Measurements from ENCODE around the gene ALX4.

Gene ALX4

GRCh38 chr11:44335052-44335760 is 25.3 kb upstream of the ALX4 start:
- DNase-seq, result no peak

DNA sequence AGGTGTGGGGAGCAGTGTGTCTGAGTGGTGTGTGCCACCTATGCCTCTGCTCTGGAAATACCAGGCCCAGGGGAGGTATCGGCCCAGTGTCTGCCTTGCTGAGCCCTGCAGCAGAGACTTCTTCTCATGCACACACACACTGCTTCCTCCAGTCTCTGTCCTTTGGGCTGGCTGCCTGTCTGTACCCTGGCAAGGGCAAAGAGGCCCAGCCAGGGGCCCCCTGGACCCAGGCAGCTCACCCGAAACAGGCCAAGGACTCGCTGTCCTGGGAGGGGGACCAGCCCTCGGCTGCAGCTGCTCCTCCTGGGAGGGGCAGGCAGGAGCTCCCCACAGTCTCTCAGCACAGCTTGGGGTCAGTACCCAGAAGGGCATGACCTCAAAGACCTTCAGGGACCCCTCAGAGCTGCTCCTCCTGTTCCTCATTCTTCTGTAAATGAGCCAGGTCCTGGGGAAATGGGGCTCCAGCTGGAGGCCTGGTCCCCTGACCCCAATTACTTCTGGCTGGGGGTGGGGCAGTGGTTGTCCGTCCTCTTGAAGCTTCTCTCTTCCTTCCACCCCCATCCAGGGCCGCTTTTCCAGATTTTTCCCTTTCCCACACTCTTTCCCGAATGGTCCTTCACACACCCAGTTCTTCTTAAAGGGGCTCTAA is 24.5 kb upstream of the ALX4 start:
- DNase-seq, result no peak

DNA sequence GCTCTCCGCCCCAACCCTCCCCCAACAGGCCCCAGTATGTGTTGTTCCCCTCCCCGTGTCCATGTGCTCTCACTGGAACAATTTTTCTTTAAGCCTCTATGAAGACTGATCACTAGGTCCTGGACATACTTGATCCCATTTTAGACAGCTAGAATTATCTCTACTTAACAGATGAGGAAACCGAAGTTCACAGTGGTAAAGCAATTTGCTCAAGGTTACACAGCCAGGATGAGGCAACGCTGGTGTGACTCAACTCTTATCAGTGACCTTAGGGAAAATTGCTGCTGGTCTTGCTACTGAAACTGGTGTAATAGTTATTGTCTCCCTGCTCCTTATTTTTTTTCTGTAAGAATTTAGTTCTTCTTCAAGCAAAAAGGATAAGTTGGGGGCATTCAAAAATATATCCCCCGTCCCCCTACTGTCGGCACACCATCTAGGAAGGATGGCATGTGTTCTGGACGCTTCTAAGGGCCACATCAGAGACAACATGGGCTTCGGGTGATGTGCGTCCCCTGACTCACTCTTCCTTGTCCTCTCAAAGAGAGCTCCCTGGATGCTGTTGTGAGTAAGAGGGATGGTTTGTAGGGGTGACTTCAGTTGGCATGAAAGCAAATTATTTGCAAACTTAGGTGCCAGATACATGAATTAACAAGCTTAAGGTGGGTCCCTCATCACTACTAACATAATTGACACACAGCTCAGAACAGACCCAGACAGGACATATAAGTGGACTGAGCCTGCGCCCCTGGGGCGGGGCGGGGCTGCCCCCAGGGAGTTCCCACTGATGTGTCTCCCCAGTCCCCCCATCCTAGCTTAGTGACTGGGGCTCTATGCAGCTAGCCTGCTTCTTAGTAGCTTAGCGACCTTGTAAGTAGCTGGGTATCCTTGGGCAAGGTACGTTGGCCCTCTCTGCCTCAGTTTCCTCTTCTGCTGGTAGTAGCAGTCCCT is 23.6 kb upstream of the ALX4 start:
- DNase-seq, result no peak

DNA sequence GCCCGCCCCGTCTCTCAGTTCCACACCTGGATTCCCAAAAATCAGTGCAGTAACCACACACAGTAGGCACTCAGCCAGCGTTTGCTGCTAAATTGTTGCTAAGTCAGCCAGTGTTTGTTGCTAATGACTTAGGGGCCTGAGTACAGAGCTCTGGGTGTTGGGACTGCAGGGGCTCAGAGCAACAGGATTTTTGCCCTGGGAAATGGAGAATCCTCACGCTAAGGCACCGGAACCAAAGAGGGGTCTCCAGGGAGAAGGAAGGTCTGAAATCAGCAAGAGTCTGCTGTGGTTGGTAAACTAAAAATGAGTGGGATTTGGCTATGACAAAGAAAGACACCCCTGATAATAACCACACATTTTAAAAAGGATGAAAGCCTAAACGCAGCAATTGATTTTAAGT is 22.7 kb upstream of the ALX4 start:
- no peak for DNase-seq

- no peak for DNase-seq
Observed at GRCh38 chr11:44329472-44330230, 19.7 kb upstream of the ALX4 start.

DNA sequence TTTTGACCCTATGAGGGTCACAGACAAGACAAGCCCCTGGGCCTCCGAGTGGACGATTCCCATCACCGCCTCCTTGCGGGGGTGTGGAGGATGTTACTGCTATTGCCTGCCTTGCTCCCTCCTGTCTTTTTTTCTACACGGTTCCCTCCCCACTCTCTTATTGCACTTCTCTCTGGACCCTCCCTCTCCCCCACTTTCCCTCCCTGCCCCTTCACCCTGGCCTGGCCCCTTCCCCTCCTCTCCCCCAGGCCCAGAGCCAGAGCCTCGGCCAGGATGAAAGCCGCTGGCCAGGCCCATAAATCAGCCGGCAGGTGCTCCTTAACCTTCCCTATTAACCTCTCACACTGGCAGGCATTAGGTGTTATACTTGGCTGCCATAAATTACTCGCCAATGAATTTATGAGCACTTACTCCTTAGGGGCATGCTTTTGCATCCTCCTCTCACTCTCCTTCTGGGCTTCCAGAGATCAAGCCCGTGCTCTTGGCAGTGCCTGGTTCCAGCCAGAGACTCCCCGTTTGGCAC is 18.3 kb upstream of the ALX4 start:
- no peak for DNase-seq

DNA sequence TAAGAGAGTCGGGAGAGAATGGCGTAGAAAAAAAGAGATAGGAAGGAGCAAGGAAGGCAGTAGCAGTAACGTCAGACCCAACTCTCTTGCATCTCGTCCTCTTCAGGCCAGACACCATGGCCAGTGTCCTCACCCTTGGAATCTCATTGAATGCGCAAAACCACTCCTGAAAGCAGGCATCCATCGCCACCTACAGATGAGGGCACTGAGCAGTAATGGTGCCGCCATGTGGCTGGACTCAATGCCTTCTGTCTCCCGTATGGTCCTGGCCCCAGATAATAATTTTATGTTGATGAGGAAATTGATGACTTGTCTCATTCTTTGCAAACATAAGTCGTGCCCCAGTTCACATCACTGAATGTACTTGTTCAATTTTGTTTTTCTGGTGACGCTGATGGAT is 17.8 kb upstream of the ALX4 start:
- DNase-seq, result no peak

- DNase-seq, result no peak
Observed at GRCh38 chr11:44326615-44327475, 16.9 kb upstream of the ALX4 start.

DNA sequence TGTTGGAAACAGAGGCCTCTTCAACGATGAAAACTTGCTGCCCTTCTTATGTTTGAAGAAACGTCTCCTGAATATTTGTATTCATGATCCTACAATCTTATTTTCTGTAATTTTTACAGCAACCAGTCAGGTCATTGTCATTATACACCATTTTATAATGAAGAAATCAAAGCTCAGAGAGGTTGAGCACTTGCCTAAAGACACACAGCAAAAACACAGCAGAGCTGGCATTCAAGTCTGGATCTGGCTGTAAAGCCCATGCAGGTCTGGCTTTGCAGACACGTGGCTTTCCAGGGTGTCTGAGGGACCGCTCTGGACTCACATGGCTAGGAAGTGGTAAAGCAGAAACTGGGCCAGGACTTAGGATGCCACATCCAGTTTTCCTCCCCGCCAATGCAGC is 15.8 kb upstream of the ALX4 start:
- DNase-seq, result no peak

DNA sequence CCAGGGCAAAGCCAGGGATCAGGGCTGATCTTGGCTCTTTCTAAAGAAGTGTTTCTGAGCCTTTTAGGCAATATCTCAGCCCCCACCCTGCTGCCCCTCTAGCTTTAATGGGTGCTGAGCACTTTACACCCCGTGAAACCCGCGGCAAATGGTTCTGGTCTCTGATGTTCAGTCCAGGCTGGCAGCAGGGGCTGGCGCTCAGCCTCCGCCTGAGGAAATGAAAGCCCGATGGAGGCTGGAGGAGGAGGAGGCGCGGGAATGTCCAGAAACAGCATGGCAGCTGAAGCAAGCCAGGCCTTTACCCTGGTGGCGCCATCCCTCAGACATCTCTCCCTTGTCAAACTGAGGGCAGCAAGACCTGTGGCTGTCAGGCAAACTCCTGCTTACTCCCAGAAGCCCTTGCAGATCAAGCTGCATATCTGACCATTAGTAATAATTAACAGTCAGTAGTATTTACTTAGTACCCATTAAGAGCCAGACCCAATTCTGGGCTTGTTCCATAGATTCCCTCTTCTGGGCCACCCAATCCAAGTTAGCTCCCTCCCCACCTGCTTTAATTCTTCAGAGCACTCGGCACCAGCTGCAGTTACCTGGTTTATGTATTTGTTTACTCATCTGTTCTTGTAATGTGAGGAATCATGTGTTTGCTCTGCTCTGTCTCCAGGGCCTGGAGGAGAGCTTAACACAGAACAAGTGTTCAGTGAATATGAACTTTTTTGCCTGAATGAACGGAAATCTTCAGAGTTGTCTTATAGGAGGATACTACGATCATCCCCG is 15.0 kb upstream of the ALX4 start:
- DNase-seq, result no peak

DNA sequence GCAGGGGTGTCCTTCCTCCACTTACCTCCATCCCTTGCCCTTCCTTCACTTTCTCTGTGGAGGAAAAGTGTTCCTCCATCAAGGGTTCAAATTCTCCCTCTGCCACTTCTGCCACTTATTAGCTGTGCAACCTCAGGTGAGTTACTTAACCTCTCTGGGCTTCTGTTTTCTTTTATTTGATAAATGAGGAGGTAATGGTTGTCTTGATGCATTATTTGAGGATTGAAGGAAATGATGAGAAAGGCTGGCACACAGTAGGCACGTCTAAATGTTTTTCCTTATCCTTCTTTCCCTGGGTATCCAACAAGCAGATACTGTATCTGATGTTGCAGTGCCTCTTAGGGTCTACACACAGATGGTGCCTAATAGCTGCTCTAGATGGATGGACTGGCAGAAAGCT is 14.3 kb upstream of the ALX4 start:
- DNase-seq, result no peak

GRCh38 chr11:44322243-44322642 is 12.3 kb upstream of the ALX4 start:
- DNase-seq, result no peak

DNA sequence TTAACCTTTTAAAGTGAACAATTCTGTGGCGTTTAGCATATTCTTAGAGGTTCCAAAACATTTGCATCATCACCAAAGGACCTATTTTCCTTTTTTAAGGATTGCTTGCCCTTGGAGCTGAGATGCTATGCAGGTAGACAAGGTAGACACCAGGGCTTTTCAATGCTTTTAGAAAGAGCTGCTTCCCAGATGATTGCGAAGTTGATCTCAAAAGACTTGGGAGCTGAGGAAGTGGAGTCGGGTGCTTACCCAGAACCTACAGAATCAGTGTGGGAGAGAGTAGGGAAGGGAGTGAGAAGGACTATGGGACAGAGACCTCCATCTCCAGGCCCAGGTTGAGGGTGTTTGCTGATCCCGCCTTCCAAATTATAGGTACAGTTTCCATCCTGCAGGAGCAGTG is 11.1 kb upstream of the ALX4 start:
- DNase-seq, result no peak

- no peak for DNase-seq
Observed at GRCh38 chr11:44320289-44320973, 10.5 kb upstream of the ALX4 start.

DNA sequence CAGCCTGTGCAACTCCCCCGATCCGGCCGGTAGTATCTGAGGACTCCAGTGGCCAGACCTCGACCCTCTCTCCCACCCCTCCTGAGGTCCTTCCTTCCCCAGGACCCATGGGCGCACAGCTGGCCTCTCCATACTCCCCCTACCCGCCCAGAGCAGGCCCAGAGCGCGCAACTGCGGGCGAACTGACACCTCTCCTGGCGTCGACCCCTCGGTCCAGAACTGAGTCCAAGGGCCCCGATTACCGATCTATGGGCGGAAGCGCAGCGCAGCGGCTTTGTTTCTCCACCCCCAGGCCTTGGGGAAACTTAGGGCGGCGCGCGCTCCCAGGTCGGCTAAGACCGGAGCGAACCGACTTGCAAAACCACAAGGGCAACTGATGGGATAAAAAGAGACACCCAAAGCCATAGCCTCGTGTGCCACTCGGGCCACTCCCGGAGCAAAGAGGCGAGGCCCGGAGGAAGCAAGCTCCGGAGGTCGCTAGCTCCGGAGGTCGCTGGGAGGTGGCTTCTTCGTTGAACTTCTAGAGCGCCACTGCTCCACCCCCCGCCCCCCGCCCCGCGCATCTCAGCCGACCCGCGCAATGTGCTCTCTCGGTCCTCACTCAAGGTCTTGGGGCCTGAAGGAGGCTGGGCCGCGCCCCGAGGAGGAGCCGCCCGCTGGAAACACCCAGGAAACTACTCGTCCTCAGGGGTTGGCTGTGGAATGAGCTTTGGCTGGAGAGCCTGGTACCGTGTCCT is 9.8 kb upstream of the ALX4 start:
- no peak for DNase-seq

DNA sequence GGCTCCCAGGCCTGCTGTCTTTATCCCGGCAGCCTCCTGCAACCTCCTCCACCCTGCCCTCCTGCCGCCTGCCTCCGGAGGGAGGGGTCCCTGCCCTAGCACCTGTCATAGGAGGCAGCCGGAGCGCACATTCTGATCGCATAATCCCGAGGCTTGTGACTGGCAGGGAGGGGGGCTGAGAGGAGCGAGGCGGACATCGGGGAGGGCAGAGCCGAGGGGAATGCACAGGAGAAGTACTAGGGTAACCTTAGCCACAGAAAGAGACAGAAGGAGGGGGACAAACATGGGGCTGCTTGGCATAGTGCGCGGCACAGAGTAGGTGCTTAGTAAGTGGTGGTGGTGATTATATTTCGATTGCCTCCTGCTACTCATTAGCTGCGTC is 9.2 kb upstream of the ALX4 start:
- DNase-seq, result no peak

GRCh38 chr11:44318369-44318768 is 8.4 kb upstream of the ALX4 start:
- DNase-seq, result no peak

DNA sequence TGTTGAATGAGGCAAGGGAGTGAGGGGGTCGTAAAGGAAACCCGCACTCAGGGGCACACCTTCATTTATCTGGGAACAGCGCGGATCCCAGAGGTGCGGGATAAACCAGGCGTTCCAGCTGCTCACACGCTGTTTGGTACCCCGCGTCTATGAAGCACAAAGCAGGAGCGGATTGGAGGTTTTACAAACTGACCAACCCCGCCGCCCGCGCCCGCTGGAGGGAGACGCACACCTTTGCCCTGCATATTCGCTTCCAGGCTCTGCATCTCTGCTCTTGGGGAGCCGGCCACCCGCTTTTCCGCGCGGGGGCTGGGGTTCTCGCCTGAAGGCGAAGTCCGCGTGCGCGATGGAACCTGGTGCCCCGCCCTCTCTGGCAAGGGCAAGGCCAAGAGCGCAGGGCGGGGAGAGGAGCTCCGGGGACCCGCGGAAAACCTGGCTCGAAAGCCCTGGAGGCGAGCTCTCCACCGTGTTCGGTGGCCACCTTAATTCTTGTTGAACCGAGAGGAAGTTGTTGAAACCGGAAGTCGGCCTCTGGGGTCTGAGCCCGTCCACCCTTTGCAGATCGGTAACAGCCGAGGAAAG is 6.8 kb upstream of the ALX4 start:
- no peak for DNase-seq

DNA sequence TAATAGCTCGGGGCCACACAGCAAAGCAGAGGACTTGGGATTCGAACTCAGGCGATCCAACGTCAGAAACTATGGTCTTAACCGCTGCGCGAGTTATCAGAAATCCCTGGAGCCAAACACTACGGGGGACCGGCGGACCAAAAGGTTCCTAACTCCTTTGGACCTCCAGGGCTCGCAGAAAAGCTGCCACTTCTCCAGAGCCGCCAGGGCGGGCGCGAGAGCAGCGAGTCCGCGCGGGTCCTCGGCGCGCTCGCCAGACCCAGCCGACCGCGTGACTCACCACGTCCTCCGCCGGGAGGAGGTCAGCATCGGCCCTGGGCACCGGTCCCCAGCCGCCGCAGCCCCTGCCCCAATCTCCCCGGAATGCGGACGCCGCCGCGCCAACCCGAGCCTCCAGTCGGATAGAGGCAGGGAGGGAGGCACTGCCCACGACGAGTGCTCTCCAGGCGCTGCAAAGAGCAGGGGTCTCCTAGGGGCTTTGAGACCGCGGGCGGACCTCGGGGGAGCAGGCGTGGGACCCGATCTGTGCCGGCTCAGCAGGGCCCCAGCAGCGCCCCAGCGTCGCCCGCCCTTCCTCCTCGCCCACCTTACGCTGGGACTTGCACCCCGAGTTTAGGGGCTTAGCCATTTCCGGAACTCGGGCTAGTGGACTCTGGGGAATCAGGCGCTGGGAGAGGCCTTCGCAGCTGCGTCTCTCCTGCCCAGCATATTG is 6.2 kb upstream of the ALX4 start:
- DNase-seq, result no peak
